Thymus (tissue), 11 donors: Measurements from ENCODE around the gene PLA2G5. TPM values are rescaled to one million over a fixed set of nuclear protein-coding genes. Genes with fewer than 3 reads are reported as not detected.

Experiments used
- DNase-seq, 9 donors: peaks; one replicate each; pipeline ENCODE4 v3.0.0-alpha.2; 2013; ENCODE audit warnings: low spot score in 9 of 9, low read depth in 6 of 9, missing footprints in 1 of 9
- H3K27ac ChIP-seq, 2 donors: one replicate each; pipeline ENCODE4 v1.5.1; 2013; ENCODE audit warnings: control low read depth in 1 of 2, low read depth in 1 of 2, low read length in 1 of 2, mild to moderate bottlenecking in 1 of 2, moderate library complexity in 1 of 2
- H3K27me3 ChIP-seq, 2 donors: one replicate each; pipeline ENCODE4 v1.5.1; 2013; ENCODE audit warnings: low read length in 1 of 2; ENCODE audit not compliant: control insufficient read depth in 2 of 2, insufficient read depth in 1 of 2
- H3K36me3 ChIP-seq, 2 donors: one replicate each; pipeline ENCODE4 v1.5.1; 2013; ENCODE audit warnings: low read length in 1 of 2, mild to moderate bottlenecking in 1 of 2, moderate library complexity in 1 of 2; ENCODE audit not compliant: control insufficient read depth in 2 of 2, insufficient read depth in 2 of 2
- H3K4me1 ChIP-seq, 2 donors: one replicate each; pipeline ENCODE4 v1.5.1; 2013; ENCODE audit warnings: low read length in 2 of 2; ENCODE audit not compliant: control insufficient read depth in 2 of 2, insufficient read depth in 2 of 2
- H3K4me3 ChIP-seq, 2 donors: one replicate each; pipeline ENCODE4 v1.5.1; 2013; ENCODE audit warnings: low read length in 2 of 2, control low read depth in 1 of 2, mild to moderate bottlenecking in 1 of 2
- H3K9me3 ChIP-seq, 2 donors: one replicate each; pipeline ENCODE4 v1.5.1; 2013; ENCODE audit warnings: low read length in 1 of 2, mild to moderate bottlenecking in 1 of 2; ENCODE audit not compliant: control insufficient read depth in 2 of 2, insufficient read depth in 1 of 2
- WGBS: extraction: QIAGEN DNeasy Blood & Tissue Kit; methylation state at CpG from one replicate; pipeline ENCODE4 v1.1.7; 2013; 5-methylcytosine and 5-hydroxymethylcytosine counted together
- polyA plus RNA-seq: library from polyadenylated mRNA; stranded (reverse); fragments of 200-250 nt; gene quantifications from one replicate; pipeline ENCODE4 v1.2.3, GENCODE V29; 2013
- total RNA-seq: library from RNA; stranded (reverse); fragments of 120-200 nt; gene quantifications from one replicate; pipeline ENCODE4 v1.2.4, GENCODE V29; 2013
- donor health status: healthy.

The PLA2G5 gene
- total and polyA plus RNA-seq, 2 donors, result 0.09 to 1.6 TPM

- WGBS, result 88% methylated on average over 7 of the region's 7 CpGs
- no peaks in the 10 kb centered on the region for H3K27me3 ChIP-seq
- no peak overlapping the region for H3K4me3 ChIP-seq
- no peak overlapping the region for H3K27ac ChIP-seq
- H3K9me3 ChIP-seq, result no peaks in the 10 kb centered on the region
- no peak for DNase-seq
- no peaks in the 10 kb centered on the region for H3K4me1 ChIP-seq
- H3K36me3 ChIP-seq, result no peaks in the 10 kb centered on the region
Measured at GRCh38 chr1:20115916-20116315, 45.9 kb downstream of the PLA2G5 start.

GRCh38 chr1:20117236-20117635 is 47.2 kb downstream of the PLA2G5 start:
- no peak overlapping the region for H3K4me3 ChIP-seq
- H3K4me1 ChIP-seq, result no peaks in the 10 kb centered on the region
- no peaks in the 10 kb centered on the region for H3K36me3 ChIP-seq
- DNase-seq, result no peak
- no peak overlapping the region for H3K27ac ChIP-seq
- no peaks in the 10 kb centered on the region for H3K27me3 ChIP-seq
- no peaks in the 10 kb centered on the region for H3K9me3 ChIP-seq

GRCh38 chr1:20119347-20119746 is 49.4 kb downstream of the PLA2G5 start, which contains the start of gene PLA2G2D:
PLA2G2D (minus strand) TSS chr1:20119536; CDS start chr1:20119498, 38 bp downstream.
- Histone ChIP-seq H3K9me3 (no peaks in the 10 kb centered on the region), H3K4me1 (no peaks in the 10 kb centered on the region), H3K36me3 (no peaks in the 10 kb centered on the region), H3K27me3 (no peaks in the 10 kb centered on the region), H3K4me3 (no peak within 1 kb of the TSS), H3K27ac (no peak within 1 kb of the TSS)
- no peak for DNase-seq
- WGBS, result 88% methylated on average over 2 of the region's 2 CpGs

- no peak for DNase-seq
- Histone ChIP-seq H3K36me3 (no peaks in the 10 kb centered on the region), H3K27me3 (no peaks in the 10 kb centered on the region), H3K27ac (no peak overlapping the region), H3K9me3 (no peaks in the 10 kb centered on the region), H3K4me1 (no peaks in the 10 kb centered on the region), H3K4me3 (no peak overlapping the region)
- WGBS, result 97% methylated on average over 4 of the region's 4 CpGs
Measured at GRCh38 chr1:20120796-20121195, 50.8 kb downstream of the PLA2G5 start.

GRCh38 chr1:20123722-20124455 is 53.9 kb downstream of the PLA2G5 start:
- Histone ChIP-seq H3K4me1 (no peaks in the 10 kb centered on the region), H3K27ac (peak overlapping the region in 1 of 2 donors; percentile 9), H3K9me3 (no peaks in the 10 kb centered on the region), H3K36me3 (no peaks in the 10 kb centered on the region), H3K4me3 (no peak overlapping the region), H3K27me3 (no peaks in the 10 kb centered on the region)
- 53% methylated on average over 10 of the region's 10 CpGs for WGBS
- no peak for DNase-seq

GRCh38 chr1:20124456-20125057 is 54.6 kb downstream of the PLA2G5 start:
- Histone ChIP-seq H3K4me1 (no peaks in the 10 kb centered on the region), H3K4me3 (no peak overlapping the region), H3K36me3 (no peaks in the 10 kb centered on the region), H3K9me3 (no peaks in the 10 kb centered on the region), H3K27ac (no peak overlapping the region), H3K27me3 (no peaks in the 10 kb centered on the region)
- DNase-seq, result no peak
- WGBS, result 89% methylated on average over 7 of the region's 7 CpGs

- Histone ChIP-seq H3K36me3 (no peaks in the 10 kb centered on the region), H3K27me3 (no peaks in the 10 kb centered on the region), H3K27ac (no peak overlapping the region), H3K4me1 (no peaks in the 10 kb centered on the region), H3K4me3 (no peak overlapping the region), H3K9me3 (no peaks in the 10 kb centered on the region)
- DNase-seq, result no peak
- 84% methylated on average over 10 of the region's 10 CpGs for WGBS
Measured at GRCh38 chr1:20125100-20125499, 55.1 kb downstream of the PLA2G5 start.

- Histone ChIP-seq H3K27ac (no peak overlapping the region), H3K4me3 (no peak overlapping the region), H3K36me3 (no peaks in the 10 kb centered on the region), H3K4me1 (no peaks in the 10 kb centered on the region), H3K27me3 (no peaks in the 10 kb centered on the region), H3K9me3 (no peaks in the 10 kb centered on the region)
- 88% methylated on average over 9 of the region's 9 CpGs for WGBS
- DNase-seq, result peak in 1 of 9 donors; percentile 7
Measured at GRCh38 chr1:20126041-20126805, 56.2 kb downstream of the PLA2G5 start.

GRCh38 chr1:20126806-20127440 is 56.9 kb downstream of the PLA2G5 start:
- 95% methylated on average over 10 of the region's 10 CpGs for WGBS
- Histone ChIP-seq H3K27ac (no peak overlapping the region), H3K36me3 (no peaks in the 10 kb centered on the region), H3K4me3 (no peak overlapping the region), H3K9me3 (no peaks in the 10 kb centered on the region), H3K27me3 (no peaks in the 10 kb centered on the region), H3K4me1 (no peaks in the 10 kb centered on the region)
- no peak for DNase-seq
